ENCODE measurements around the gene SUCLG1.
A peak's percentile ranks its signal among the peaks of the same experiment; 100 is the strongest.

SUCLG1 gene

DNA sequence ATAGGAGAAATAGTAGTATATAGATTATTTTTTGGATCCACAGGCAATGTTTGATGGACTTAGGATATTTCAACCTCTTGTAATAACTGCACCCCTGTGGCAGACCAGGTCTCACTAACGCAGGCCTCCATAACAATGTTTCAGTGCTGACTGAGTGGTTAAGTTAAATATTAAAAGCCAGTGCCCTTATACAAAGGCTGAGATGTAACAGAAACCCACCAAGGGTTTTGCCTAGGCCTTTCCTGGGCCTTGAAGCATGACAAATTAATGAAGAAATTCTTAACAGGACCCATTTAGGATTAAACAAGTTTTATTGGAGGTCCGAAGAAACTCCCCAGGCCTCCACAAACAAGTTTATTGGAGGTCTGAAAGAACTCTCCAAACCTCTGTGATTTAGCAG lies 1.6 kb upstream of the SUCLG1 start:
- no peak for DNase-seq

DNA sequence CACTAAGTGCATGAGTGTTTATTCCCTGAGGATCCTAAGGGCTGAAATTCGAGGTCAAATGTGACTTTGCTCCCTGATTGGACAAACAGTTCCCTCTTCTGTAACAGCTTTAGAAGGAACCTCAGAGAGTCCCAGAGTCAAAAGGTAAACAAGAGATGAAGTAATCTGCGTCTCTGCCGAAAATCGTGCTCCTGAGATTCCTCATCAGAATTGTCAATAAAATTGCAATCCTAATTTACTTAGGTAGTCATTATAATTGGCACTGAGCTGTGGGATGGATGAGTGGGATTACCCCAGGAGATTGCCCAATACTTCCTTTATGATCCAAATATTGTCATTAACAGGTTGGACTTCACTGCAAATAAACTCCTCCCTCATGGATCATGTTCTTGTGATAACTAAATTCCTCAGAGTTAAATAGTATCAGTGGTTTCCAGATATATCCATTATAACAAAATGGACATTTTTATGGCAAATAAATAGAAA lies 907 bp upstream of the SUCLG1 start:
- no peak for DNase-seq

- DNase-seq: no peak
These were observed 496 bp downstream of the SUCLG1 start for GRCh38 chr2:84458551-84459017.

DNA sequence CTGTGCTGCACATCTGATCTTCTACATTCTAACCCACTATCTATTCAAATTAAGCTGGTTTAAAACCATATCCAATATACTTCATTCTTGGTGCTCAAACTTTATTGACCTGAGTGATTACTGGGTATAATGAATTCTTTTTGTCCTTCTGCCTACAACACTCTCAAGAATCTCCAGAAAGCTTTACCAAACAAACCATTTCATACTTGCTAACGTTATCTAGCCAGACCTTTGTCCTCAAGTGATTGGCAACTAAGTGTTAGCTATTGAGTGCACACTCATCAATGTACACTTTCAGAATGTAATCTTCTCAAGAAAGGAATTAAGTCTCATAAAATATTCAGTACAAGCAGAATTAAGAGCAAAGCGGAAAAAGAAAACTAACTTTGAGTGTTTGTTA lies 1.4 kb downstream of the SUCLG1 start:
- DNase-seq: no peak

- no peak for DNase-seq
These were observed 2.9 kb downstream of the SUCLG1 start for GRCh38 chr2:84456156-84456555.

DNA sequence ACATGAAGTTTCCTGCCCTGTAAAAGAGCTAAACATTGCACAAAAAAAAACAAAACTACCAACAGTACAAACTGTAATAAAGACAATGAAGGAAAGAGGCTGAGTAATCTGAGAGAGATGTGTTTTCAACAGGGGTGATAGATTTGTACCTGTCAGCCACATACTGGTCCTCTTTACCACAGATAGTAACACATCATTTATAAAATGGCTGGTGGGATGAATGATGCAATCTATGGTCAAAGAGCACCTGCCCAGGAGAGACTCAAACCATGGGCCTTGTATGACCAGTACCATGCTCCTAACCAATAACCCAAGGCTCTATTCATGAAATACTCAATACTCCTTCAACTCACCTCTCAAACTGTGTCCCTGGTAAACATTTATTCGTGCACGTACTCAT lies 4.5 kb downstream of the SUCLG1 start:
- no peak for DNase-seq

DNA sequence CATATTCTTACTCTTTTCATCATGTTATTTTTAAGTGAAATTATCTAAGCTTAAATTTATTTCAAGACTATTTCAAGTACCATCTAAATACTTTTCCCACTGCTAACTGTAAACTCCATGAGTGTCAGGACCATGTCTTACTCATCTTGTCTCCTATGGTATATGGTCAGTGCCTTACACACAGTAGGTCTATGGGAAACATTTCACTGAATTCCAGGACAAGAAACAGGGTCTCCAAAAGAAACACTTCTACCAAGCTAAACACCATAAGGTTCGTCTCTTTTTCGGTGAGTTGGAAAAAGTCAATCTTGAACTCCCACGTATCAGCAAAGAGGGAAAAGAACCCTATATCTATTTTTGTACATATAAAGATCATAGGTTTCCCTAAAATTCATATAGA lies 6.5 kb downstream of the SUCLG1 start:
- no peak for DNase-seq

- no peak for DNase-seq
These were observed 7.5 kb downstream of the SUCLG1 start for GRCh38 chr2:84451579-84451978.

GRCh38 chr2:84450288-84451227 lies 8.5 kb downstream of the SUCLG1 start:
- no peak for DNase-seq

DNA sequence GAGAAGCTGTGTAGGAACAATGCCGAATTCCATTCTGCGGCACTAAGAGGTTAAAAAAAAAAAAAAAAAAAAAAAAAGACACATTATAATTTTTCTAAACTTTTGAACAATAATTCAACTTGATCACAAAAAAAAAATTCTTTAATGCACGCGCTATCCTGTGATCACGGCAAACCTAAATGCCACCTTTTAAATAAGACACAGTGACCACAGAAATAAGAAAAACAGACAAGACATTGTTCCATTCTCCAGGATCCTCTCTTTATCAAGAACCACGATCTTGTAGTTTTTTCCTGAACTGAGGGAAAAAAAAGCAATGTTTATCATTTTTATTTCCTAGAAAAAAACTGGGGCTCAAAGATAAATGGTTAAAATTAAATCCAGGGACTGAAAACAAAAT lies 9.4 kb downstream of the SUCLG1 start:
- DNase-seq: no peak

DNA sequence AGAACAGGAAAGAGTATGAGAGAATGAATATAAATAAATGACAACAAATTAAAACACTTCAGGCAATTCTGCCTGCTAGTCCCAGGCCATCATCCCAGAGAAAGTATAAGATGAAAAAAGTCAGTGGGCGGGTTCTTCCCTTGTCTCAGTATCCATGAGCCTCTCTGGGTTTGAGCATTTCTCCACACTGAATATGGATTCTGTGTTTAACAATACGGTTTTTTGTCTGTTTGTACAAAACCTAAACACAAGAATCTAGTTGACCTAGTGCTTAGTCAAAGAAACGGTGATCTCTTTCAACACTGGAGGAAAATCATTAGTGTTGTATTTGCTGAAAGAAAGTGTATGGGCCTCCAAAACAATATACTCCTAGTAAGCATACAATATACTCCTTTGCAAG lies 10.0 kb downstream of the SUCLG1 start:
- no peak for DNase-seq

DNA sequence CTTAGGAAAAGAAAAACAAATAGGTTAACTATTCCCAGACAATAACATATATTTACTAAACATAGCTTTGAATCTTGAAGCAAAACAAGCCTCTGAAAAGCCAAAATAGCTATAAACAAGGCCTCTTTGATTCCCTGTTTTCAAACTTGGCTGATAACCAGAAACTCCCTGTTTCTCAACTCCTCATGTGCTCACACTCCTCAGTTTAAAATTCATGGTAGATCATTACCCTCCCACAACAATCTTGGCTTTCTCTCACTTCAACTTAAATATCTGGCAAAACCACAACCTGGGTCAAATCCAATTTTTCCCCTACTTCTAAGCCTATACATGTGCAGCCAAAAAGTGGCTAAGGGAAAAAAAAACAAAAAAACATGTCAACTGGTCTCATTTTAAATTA lies 15.6 kb downstream of the SUCLG1 start:
- no peak for DNase-seq

GRCh38 chr2:84442888-84443287 lies 16.2 kb downstream of the SUCLG1 start:
- no peak for DNase-seq

- DNase-seq: no peak
These were observed 17.6 kb downstream of the SUCLG1 start for GRCh38 chr2:84441505-84441904.

- DNase-seq: no peak
These were observed 18.0 kb downstream of the SUCLG1 start for GRCh38 chr2:84441036-84441435.

DNA sequence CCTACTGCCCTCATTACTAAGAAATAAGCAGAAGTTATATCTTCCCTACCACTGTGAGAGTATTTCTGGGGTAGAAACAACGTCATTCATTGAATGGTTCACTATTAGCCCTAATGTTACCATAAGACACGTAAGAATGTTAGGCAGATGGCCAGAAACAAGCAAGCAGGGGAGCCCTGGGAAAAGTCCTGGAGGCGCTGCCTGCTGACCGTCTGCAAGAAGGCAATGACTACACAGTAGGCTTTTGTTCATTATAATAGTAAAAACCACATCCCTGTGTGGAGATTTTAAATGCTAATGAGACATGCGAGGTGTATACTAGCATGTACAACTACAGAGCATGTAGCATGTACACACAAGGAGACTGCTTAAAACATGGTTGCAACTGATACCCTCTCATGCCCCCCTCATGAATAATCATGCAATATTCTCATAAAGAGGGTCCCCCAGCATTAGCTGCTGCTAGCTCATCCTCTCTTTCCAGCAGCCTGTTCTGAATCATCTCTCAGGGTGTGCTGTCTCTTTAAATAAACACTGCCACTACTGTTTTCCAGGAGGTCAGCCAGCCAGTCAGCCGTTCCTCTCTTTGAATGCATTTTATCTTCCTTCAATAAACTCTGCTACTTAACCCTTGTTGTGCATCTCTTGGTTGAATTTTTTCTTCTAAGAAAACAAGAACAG lies 23.6 kb downstream of the SUCLG1 start:
- DNase-seq: no peak

DNA sequence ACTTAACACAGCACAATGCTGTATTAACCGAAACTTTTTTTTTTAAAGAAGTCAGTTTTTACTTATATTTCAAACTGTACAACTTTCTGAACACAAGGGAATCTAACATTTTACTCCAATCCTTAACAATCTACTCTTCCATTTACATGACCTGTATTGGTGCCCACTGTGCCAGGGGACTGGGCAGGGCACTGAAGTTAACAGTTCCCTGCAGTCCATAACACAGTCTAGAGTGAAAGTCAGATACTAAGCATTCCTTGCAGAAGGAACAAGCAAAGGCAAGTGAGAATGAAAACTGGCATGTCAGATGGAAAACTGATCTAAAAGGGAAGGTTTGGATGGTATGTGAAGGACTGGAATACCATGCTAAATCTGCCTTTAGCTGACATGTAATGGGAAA lies 29.8 kb downstream of the SUCLG1 start:
- no peak for DNase-seq

- DNase-seq: no peak
These were observed 31.6 kb downstream of the SUCLG1 start for GRCh38 chr2:84427235-84428138.

DNA sequence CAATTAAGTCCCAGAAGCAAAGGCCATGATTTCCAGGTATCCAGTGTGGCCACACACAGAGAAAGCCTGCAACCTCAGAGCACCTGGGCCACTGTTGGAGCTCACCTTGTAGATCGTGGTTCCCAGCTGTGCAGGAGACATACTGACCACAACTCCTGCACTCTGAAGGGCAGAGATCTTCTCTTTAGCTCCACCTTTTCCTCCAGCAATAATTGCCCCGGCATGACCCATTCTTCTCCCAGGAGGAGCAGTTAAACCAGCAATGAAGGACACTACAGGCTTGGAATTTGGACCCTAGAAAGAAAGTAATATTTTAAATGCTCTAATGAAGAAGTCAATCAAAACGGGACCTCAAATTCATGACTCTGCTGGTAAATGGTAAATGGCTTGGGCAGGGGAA lies 33.8 kb downstream of the SUCLG1 start:
- no peak for DNase-seq

DNA sequence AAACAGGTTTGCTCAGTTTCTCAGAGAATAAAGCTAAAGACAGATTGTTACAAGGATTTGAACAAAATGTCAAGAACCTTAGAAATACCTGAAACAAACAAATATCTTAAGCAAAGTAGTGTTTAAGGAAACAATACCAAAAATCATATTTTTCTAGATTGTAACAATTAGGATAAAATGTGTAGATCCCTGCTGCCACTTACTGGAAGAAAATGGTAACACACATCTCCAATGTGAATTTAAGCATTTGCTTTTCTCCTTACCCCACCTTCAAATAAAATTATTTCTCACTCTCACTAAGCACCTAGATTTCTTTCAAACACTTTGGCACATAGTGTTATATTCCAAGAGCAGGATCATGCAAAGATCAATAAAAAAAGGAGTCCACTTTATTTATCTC lies 34.9 kb downstream of the SUCLG1 start:
- peak; percentile 31 for DNase-seq

GRCh38 chr2:84421791-84422190 lies 37.3 kb downstream of the SUCLG1 start:
- DNase-seq: no peak

- no peak for DNase-seq
These were observed 37.9 kb downstream of the SUCLG1 start for GRCh38 chr2:84421197-84421596.

Measured in NCI-H1694 treated with DMSO at 0.1 percent for 48 hours (cell line).